ENCODE results near the gene LMBR1L.

The LMBR1L gene

DNA sequence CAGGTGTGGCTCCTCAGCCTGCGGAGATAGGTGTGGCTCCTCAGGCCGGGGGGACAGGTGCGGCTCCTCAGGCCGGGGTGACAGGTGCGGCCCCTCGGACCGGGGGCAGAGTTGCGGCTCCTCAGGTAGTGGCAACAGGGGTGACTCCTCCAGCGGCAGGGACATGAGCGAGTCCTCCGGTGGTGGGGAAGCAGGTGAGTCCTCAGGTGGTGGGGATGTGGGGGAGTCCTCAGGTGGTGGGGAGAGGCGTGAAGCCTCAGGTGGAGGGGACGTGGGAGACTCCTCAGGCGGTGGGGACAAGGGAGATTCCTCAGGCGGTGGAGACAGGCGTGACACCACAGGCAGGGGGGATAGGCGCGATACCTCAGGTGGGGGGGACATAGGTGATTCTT, 59.3 kb downstream of the LMBR1L start:
- no peak for DNase-seq

DNA sequence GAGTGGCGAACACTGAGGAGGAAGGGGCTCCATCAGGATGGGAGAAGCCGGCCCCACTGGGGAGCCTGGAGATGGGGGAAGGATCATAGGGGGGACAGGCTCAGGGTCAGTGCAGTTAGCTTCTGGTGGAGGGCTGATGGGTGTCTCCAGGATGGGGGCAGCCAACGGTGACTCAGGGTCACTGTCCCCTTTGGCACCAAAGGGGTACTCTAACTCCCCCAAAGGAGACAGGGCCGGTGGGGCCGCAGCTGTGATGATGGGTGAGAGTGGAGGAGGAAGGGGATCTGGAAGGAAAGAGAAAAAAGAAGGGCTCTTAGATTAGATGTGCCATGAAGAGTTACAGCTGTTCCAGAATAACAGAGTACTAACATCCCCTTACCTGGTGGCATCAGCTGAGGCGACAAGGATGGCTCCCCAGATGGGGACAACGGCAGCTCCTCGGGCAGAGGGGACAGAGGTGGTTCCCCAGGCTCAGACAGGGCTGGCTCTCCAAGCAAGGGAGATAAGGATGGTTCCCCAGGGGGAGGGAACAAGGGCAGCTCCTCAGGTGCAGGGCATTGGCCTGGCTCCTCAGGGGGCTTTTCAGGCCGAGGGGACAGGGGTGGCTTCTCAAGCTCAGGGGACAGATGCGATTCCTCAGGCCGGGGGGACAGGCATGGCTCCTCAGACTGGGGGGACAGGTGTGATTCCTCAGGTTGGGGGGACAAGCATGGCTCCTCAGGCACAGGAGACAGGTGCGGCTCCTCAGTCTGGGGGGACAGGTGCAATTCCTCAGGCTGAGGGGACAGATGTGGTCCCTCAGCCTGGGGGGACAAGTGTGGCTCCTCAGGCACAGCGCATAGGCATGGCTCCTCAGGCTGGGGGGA, 59.9 kb downstream of the LMBR1L start:
- DNase-seq, result no peak

DNA sequence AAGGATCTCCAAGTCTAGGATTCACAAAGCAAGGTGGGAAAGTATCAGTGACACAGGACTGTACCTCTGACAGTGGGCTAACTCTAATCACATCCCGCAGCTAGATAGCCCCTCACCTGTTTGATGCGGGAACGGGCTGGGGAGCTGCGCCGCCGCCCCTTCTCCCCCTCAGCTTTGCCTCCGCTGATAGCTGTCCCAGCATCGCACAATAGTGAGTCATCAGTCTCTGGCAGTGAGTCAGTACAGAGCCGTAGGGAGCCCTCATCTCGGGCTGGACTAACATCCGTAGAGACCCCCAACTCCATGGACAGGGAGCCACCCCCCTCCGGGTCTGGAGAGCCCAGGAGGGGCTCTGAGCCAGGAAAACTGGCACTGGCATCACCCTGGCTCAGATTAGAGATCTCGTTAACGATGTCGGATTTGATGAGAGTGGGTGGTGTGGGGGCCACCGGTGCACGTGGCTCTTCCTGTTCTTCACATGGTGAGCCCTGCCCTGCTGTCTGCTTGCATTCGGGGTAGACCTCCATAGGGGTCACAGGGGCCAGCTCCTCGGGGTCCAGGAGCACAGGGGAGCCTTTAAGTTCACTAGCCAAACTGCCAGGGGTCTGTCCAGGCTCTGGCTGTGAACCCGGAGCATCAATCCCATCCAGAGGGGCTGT, 61.0 kb downstream of the LMBR1L start:
- no peak for DNase-seq

DNA sequence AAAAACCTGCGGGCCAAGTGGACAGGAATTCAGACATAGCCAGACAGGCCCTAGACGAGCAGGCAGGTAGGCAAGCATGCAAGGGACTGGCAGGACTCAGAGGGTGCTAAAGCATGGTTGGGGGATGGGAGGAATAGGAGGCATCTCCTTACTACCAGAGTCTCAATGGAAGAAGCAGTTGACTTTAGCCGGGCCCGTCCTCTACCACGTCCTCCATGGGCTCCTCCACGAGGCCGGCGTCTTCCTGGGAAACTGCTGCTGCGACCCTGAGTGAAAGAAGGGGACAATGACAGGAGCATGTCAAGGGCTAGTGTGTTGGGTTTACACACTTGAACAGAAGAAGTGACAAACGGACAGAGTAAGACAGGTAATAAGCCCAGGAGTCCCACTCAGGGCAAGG, 61.7 kb downstream of the LMBR1L start:
- no peak for DNase-seq

All from DMS 273 treated with DMSO at 0.1 percent for 48 hours (cell line).